Measurements from ENCODE around the gene CMTM1.
"Not testable (repeated sequence)": the region's sequence is repeated elsewhere in the genome, so short reads cannot be mapped to it uniquely, and the experiment has no call there.

The CMTM1 gene

DNA sequence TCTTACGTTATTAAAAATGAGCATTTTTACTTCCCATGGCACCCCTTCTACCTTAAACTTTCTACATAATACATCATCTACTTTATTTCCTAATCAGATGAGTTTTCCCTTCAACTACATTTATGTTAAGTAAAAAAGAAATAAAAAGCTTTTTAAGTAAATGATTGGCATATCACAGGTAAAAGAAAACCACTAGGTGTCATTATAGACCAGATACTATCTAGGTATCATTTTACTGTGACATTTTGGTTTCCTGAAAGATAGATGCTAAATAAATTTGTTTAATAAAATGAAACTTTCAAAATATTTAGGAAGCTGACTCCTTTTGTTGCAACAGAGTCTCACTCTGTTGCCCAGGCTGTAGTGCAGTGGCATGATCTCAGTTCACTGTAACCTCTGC is 3.8 kb upstream of the CMTM1 start:
- no peak for DNase-seq (ENCODE audit: low read depth in 2 of 2)

DNA sequence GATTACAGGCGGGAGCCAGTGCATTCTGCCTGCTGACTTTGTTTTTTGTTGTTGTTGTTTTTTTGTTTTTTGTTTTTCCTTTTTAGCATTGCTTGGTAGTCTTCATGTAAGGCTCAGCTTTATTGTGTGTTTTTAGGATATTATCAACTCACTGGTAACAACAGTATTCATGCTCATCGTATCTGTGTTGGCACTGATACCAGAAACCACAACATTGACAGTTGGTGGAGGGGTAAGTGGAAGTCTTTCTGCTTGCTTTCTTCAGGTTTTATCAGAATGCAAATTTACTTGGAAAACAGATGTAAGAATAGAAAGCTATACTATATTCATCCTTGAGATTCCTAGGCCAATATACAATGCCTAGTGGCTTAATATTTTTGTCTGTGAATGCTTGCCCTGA is 3.3 kb upstream of the CMTM1 start:
- no peak for DNase-seq (ENCODE audit: low read depth in 2 of 2)

DNA sequence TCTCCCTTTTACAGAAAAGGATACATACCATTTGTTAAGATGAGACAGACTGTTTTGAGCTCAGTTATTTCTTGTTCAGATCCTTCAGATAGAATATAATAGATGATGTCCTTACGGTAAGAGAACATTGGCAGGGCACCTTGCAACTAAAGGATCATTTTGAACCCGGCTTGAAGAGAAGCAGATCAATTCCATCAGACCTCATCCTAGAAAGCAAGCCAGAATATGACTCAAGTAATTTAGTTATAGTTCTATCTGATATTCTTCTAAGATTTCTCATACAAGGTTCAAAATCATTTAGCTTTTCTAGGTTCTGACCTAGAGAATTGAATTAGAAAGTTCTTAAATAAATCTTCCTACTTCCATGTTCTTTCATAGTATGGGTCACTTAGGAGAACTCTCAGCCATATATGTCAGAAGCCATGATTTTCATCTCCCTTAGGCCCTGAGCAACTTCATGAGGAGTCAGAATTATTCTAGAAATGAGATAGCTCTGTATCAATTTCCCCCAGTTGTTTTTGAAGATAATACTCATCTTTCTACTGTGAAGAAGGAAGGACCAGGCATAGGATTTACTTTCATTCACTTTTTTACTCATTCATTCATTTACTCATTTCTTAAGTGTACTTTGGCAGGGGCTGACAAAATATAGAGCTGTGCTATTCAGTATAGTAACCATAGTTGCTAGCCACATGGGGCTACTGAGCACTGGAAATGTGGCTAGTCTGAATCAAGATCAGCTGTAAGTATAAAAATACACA is 2.5 kb upstream of the CMTM1 start:
- no peak for DNase-seq (ENCODE audit: low read depth in 2 of 2)

DNA sequence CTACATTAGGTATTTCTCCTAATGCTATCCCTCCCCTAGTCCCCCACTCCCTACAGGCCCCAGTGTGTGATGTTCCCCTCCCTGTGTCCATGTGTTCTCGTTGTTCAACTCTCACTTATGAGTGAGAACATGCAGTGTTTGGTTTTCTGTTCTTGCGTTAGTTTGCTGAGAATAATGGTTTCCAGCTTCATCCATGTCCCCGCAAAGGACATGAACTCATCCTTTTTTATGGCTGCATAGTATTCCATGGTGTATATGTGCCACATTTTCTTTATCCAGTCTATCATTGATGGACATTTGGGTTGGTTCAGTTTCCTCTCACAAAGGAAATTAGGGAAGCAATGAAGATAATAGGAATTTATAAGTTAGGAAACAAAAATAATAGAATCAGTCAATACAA is 1.0 kb downstream of the CMTM1 start:
- DNase-seq (ENCODE audit: low read depth in 2 of 2), result not testable (repeated sequence)

DNA sequence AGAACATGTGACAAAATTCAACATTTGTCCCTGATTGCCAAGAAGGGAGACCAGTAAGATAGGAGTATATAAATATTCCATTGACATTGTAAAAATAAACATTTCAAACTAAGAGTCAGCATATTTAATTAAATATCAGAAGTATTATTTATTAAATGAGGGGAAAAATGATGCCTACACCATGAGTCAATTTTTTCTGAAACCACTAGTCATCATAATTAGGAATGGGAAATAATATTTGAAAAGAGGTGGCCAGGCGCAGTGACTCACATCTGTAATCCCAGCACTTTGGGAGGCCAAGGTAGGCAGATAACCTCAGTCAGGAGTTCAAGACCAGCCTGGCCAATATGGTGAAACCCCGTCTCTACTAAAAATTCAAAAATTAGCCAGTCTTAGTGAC is 2.1 kb downstream of the CMTM1 start:
- DNase-seq (ENCODE audit: low read depth in 2 of 2), result no peak

DNA sequence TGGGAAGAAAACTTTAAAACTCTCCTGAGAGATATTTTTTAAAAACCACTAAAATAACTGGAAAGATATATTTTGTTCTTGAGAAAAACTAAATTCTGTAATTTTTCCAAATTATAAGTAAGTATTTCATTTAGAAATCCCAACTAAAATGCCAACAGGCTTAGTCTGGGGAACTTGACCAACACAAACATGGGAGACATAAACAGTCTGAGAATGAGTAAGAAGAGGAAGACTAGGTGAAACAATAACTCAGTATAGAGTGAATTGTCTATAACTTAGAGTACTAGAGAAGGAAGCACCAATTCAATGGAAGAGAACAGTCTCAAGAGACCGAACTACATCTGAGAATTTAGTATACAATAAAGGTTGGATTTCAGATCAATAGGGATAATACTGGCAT is 2.9 kb downstream of the CMTM1 start:
- no peak for DNase-seq (ENCODE audit: low read depth in 2 of 2)

DNA sequence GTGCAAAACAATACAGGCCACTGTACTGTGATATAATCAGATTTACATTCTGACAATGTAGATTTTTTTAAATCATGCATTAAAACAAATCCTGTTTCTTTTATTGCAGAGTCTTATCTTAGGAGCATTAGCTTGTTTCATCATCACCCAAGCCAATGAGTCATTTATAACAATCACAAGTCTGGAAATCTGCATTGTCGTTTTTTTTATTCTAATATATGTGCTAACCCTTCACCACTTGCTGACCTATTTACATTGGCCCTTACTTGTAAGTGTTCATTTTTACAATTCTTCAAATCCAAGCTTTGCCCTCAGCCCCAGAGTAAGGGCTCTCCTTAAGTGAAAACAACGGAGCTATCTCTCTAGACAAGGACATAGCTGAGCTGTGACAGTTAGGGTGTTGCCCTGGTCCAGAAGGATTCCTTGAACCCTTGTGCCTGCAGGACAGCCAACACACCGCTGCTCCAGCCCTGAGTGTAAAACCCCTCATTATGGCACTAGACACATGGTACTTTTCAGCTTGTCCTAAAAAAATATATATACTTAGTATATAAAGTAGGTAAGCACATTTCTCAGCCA is 3.7 kb downstream of the CMTM1 start:
- DNase-seq (ENCODE audit: low read depth in 2 of 2), result no peak

DNA sequence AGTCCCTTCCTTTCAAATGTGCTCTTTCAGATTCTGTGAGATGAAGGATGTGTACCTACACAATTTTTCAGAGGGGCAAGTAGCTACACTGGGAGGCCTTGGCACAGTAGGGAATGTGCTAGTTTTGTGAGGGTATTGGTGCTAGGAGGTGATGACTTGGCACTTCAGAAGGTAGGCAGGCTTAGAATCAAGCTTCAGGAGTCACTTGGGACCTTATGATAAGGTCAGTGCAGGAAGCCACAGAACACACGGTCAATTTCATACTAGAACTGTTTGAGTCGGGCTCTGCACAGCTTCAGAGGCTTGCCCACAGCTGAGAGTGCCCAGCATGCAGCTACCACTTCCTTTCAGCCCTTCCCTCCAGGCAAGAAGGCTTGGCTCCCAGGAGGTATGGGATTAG is 6.1 kb downstream of the CMTM1 start:
- no peak for DNase-seq (ENCODE audit: low read depth in 2 of 2)

DNA sequence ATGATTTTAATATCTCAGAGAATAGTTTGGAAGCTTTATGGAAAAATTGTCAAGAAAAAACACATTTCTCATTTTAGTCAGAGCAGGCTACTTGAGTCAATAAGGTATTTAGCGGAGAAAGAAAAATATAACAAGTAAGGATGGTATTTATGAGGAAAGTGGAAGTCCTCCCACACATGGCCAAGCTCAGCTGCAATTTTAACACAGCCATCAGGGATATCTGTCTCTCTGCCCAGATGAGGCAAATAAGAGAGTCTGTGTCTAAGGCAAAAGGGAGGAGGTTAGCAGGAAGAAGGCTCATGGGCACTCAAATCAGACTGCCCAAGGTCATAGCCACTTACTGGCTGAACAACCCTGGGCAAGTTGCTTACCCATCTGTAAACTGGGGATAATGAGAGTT is 7.8 kb downstream of the CMTM1 start:
- DNase-seq (ENCODE audit: low read depth in 2 of 2), result no peak

DNA sequence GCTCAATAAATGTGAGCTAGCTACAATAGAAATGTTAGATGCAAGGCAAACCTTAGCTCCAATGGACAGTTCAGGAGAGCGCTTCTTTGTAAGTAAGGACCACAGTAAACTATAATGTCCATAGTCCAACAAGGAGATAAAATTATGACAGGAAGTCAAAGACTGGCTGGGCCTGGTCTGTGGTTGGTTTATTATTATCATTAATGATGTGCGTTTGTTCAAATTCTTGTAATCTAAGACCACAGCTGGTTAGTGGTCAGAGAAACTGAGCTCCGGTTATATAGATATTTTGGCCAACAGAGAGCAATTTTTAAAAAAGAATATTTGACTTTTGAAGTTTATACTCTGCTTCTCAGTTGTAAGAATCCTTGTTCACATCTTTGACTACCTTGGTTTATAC is 8.3 kb downstream of the CMTM1 start:
- no peak for DNase-seq (ENCODE audit: low read depth in 2 of 2)

DNA sequence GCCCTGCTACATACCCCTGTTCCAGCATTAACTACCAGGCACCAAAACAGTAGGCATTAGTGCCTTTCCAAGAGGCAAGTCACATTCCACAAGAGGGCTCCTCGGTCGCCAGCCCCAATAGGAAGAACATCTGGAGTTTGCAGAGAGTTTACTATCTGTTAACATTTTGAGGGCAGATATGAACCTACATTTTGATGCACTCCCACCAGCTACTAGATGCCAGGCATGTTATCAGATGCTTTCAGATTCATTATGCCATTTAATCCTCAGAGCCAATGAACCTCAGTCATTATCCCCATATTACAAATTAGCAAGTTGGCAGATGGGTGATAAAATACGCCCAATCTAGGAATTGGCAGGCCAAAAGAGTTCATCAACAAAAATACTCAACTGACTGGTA is 8.8 kb downstream of the CMTM1 start:
- DNase-seq (ENCODE audit: low read depth in 2 of 2), result no peak

DNA sequence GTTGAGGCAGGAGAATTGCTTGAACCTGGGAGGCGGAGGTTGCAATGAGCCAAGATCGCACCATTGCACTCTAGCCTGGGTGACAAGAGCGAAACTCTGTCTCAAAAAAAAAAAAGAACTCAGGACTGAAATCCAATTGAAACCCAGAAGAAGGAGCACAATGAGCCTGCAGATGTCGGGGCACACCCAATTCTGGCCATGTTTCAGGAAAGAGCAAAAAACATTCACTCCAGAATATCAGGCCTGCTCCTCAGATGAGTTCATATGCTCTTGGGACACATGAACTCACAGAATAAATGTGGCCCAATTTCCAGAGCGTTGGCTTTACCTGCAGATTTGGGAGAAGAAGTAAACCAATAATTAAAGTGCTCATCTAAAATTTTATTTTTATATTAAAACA is 10.1 kb downstream of the CMTM1 start:
- no peak for DNase-seq (ENCODE audit: low read depth in 2 of 2)

DNA sequence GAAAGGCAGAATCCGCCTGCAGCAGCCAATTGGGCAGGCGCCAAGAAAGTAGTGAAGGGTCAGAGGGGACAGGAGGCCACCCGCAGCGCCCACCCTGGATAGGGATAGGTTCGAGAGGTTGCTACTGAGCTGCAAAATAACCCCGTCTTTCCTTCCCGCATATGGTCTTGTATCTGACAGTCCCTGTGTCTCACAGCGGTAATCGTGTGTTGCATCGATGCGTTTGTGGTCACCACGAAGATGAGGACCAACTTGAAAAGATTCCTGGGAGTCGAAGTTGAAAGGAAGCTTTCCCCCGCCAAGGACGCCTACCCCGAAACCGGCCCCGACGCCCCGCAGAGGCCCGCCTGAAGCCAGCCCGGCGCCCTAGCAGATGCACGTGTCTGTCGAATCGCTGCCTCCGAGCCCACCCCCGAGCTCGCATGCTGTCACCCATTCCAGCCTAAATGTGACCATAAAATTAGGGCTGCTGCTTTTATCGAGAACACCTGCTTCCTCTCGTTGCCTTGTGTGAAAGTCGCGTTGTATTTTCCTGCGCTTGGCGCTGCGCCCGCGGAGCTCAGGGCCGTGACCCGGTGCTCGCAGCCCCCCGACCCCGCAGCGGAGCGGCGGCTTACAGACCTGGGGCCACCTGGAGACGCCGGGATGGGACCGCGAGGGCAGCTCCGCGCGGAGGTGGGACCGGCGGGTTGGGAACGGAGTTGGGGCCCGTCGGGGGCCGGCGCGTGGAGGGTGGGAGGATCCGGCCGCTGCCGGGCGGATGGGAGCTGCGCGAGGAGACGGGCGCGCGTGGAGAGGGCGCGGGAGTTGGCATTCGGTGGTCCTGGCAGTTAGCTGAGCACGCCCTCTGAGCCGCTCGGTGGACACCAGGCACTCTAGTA is 12.7 kb downstream of the CMTM1 start, which contains the start of gene CMTM2:
CMTM2 (plus strand) TSS at position 813 of the 881 bp plus-strand sequence. CDS start 145 bp downstream, outside the sequence.
- DNase-seq (ENCODE audit: low read depth in 2 of 2), result no peak

DNA sequence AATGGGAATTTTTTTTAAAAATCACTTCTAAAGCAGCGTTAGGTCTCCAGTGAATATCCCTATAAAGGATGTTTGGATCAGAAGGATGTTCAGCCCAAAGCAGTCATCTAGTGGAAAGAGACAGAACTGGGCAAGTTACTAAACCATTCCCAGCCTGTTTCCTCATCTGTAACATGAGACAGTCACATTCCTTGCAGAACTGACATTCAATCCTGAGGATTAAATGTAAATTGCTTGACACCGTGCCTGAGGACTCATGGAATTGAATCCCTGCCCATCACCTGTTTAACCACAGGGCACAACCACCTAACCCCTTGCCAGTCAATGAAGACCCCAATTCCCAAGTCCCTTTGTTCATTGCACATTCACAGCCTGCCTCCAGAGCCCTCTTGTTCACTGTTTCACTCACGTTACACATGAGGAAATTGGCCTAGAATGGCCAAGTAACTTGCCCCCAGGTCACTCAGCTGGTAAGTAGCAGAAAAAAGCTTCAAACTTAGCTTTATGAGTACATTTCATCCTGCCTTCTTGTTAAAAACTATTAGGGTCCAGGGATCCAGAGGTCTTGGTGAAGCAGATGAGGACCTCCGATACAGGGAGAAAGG is 14.5 kb downstream of the CMTM1 start:
- no peak for DNase-seq (ENCODE audit: low read depth in 2 of 2)

DNA sequence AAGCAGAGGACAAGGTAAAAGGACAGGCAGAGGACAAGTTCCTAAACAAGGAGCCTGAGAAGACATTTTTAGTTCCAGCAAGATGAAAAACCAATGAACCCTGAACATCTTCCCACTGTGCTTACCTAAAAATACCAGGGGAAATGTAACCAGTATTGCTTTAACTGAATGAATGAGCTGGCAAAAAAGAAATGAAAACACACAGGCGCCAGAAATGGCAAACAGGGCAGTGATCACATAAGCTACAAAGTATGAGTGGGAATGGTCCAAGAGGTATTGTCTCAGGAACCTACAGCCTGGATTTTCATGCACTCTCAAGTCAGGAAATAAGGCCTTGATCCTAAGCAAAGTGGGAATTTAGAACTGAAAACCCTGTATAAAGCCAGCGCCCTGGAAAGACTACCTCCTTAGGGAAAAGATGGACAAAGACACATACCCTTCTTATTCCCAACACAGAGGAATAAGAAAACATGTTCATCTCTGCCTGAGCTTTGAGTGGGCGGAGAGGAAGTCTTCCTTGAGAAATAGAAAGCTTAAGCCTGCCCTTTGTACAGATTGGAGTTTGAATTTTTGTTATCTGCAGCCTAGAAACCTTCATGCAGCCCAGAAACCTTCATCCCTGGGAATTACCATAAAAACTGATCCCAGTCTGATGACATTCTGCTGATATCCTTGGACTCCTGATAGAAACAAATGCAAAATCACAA is 15.2 kb downstream of the CMTM1 start:
- no peak for DNase-seq (ENCODE audit: low read depth in 2 of 2)

DNA sequence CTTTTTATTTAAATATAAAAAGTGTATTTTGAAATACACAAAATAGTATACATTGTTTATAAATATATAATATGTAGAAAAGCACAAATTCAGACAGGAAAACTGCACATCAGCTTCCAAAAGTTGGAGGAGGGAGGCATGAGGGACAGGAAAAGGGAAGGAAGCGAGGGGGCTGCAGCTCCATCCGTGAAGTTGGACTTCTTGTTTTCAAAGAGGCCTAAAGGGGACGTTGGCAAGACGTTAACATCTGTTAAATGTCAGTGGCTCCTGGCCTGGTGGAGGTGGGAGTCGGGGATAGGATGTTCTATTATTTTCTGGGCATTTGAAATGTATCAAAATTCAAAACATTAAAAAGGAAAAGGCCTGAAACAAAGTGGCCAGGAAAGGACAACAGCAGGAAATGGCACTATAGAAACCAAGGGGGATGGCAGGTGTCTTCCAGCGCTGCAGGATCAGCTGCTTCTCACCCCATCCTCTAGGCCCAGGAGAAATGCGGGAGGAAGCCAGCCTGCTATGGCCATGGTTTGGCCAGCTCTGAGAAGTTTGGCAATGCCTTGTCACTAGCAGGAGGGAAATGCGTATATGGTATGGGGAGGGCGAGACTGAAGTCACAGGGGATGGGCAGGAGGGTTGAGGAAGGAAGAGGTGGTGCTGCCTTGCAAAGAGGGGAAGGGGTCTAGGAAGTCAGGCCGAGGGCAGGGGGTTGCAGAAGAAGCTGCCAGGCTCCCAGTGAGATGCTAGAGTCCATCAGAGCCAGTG is 19.4 kb downstream of the CMTM1 start:
- no peak for DNase-seq (ENCODE audit: low read depth in 2 of 2)

DNA sequence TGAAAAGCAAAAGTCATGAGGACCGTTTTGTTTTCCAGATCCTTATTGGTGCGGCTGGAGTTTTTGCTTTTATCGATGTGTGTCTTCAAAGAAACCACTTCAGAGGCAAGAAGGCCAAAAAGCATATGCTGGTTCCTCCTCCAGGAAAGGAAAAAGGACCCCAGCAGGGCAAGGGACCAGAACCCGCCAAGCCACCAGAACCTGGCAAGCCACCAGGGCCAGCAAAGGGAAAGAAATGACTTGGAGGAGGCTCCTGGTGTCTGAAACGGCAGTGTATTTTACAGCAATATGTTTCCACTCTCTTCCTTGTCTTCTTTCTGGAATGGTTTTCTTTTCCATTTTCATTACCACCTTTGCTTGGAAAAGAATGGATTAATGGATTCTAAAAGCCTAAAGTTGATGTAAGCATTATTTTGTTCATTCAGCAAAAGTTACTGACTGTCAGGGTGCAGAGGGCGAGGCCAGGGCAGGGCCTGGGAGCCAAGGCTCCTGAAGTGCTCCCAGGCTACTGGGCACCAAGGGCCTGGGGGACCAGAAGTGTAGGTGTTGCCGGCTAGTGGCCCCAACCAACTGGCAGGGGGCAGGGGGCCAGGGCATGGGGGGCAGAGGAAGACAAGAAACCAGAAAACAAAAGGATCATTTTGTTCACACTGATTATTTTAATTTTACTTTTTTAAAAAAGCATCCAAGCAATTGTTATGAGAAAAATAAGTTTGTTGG is 21.8 kb downstream of the CMTM1 start:
- DNase-seq (ENCODE audit: low read depth in 2 of 2), result no peak

DNA sequence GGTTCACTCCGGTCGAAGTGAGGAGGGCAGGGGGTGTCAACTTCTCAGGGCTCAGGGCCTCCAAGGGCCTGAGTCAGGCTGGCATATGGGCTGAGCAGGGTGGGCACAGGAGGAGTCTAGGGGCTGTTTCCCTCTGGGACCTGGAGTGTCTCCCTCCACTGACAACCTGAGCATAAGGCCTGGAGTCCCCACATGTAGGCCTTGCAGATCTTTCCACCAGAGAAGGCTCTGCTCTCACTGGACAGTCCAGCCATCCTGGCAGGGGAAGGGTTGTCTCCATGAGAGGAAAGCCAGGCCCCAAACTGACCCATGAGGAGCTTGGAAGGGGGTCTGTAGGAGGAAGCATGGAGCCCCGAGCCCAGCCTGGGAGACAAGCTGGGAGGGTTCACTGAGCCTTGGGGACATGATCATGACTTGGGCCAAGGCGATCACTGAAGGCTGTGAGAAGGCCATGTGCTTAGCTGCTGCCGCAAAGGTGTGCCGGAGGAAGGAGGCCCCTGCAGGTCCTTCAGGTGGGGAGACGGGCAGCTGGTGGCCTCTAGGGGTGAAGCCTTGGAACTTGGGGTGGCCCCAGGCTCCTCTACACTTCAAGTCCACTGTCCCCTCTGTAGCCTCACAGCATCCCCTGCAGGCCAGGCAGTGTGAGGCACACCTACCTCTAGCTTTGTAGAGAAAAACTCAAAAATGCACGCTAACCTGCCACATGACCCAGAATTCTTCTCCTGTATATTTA is 22.9 kb downstream of the CMTM1 start:
- DNase-seq (ENCODE audit: low read depth in 2 of 2), result peak; percentile 27 to 45

DNA sequence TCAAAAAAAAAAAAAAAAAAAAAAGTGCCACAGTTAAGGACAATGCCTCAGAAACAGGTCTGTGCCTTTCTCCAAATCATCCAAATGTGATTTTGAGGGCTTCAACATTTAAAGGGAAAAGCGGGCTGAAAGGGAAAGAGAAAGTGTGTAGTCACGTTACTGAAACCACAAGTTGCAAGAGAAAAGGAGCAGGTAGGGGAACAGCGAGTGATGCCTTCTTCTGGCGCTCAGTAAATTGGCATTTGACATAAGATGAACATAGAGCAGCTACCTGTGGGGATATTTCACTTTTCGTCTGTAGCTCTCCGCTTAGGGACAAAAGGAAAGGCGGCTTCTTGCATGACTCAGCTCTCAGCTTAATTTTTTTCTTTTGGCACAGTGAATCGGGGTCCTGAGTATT is 24.1 kb downstream of the CMTM1 start:
- no peak for DNase-seq (ENCODE audit: low read depth in 2 of 2)

DNA sequence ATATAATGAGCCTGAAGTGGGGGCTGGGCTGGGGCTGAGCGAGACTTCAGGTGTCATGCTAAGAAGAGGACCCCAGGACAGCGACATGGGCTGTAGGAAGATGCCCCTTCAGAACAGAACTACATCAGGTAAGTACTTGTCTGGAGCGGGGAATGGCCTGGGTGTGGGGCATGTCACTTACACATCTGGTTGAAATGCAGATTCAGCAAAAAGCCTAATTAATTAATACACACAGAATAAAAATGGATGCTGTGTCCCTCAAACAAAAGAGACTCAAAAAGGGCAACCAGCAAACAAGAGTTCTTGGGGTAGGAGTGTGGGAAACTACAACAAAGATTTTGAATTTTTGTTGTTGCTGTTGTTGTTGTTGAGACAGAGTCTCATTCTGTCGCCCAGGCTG is 24.8 kb downstream of the CMTM1 start:
- DNase-seq (ENCODE audit: low read depth in 2 of 2), result no peak

Data from stimulated activated CD8-positive, alpha-beta memory T cell treated with anti-CD3 and anti-CD28 coated beads, Interleukin-15, amount 100 ng/mL, for 4 hours (primary cell).